Spinal cord (tissue), 10 donors: ENCODE results near the gene PADI3. TPM values are rescaled to one million over a fixed set of nuclear protein-coding genes. Genes with fewer than 3 reads are reported as not detected.
A peak's percentile ranks its signal among the peaks of the same experiment; 100 is the strongest.

Source experiments
- DNase-seq, 6 donors: peaks; one replicate each; pipeline versions ENCODE4 v3.0.0 to v3.0.0-alpha.2; 2013 to 2015; ENCODE audit warnings: low spot score in 6 of 6, low read depth in 4 of 6
- H3K27ac ChIP-seq: one replicate; pipeline ENCODE4 v1.5.1; 2013; ENCODE audit warnings: low read depth, low read length, control low read depth
- H3K27me3 ChIP-seq: one replicate; pipeline ENCODE4 v1.6.1; 2013; ENCODE audit warnings: low read length; ENCODE audit not compliant: control insufficient read depth, insufficient read depth
- H3K36me3 ChIP-seq: one replicate; pipeline ENCODE4 v1.6.1; 2013; ENCODE audit warnings: low read length; ENCODE audit not compliant: control insufficient read depth, insufficient read depth
- H3K4me1 ChIP-seq: one replicate; pipeline ENCODE4 v1.6.1; 2013; ENCODE audit warnings: low read length; ENCODE audit not compliant: control insufficient read depth, insufficient read depth
- H3K4me3 ChIP-seq: one replicate; pipeline ENCODE4 v1.5.1; 2013; ENCODE audit warnings: low read depth, low read length, control low read depth
- H3K9me3 ChIP-seq: one replicate; pipeline ENCODE4 v1.6.1; 2013; ENCODE audit warnings: low read length; ENCODE audit not compliant: control insufficient read depth, insufficient read depth
- WGBS: methylation state at CpG from one replicate; pipeline ENCODE4 v1.1.5; 2013; ENCODE audit warnings: missing lambda C conversion rate; ENCODE audit not compliant: insufficient coverage; 5-methylcytosine and 5-hydroxymethylcytosine counted together
- polyA plus RNA-seq, 2 donors: library from polyadenylated mRNA; unstranded; fragments of 120-200 nt; gene quantifications; one replicate each; pipeline ENCODE4 v1.2.1, GENCODE V29; 2013; ENCODE audit not compliant: insufficient read length in 2 of 2
- total RNA-seq, 2 donors: library from RNA; depleted of rRNA in 1 of 2; stranded (reverse); fragments of 120-200 nt in 1 of 2; fragments of >200 nt in 1 of 2; gene quantifications; one replicate each; pipeline versions ENCODE4 v1.2.3 to v1.2.4, GENCODE V29; 2013 to 2014
- donor health status: healthy.

PADI3 gene
- total and polyA plus RNA-seq, 4 donors: not detected

GRCh38 chr1:17305576-17306095 lies 56.7 kb downstream of the PADI3 start:
- H3K27ac ChIP-seq: no peak overlapping the region
- WGBS: 75% methylated on average over 13 of the region's 14 CpGs

GRCh38 chr1:17306407-17306806 lies 57.5 kb downstream of the PADI3 start:
- Histone ChIP-seq H3K27me3 (no peaks in the 10 kb centered on the region), H3K36me3 (no peaks in the 10 kb centered on the region), H3K9me3 (peaks cover 3% of the 10 kb centered on the region), H3K4me3 (no peak overlapping the region), H3K4me1 (peaks cover 9% of the 10 kb centered on the region), H3K27ac (no peak overlapping the region)
- DNase-seq: no peak
- 76% methylated on average over 6 of the region's 6 CpGs for WGBS

More at GRCh38 chr1:17305576-17306095, 56.7 kb downstream of the PADI3 start:
- no peaks in the 10 kb centered on the region for H3K36me3 ChIP-seq
- no peaks in the 10 kb centered on the region for H3K27me3 ChIP-seq
- DNase-seq: no peak
- peaks cover 9% of the 10 kb centered on the region for H3K4me1 ChIP-seq
- H3K9me3 ChIP-seq: peaks cover 3% of the 10 kb centered on the region
- no peak overlapping the region for H3K4me3 ChIP-seq

DNA sequence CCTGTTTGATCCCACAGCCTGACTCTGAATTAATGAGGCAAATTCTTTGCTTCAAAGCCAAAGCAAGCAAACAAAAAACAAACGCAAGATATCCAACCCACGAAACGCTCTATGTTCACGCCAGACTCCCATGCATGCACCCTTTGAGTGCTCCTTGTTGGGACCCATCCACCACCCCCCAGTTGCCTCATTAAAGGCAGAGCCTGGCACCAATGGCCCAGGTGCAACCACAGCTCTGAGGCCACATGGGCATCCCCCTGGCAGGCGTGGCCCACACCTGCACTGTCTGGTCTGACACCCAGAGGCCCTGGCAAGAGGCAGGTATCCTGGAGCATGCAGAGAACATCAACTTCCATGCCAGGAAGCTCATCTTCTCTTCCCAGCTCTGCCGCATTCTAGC lies 58.0 kb downstream of the PADI3 start:
- DNase-seq: no peak
- Histone ChIP-seq H3K36me3 (no peaks in the 10 kb centered on the region), H3K4me1 (peaks cover 9% of the 10 kb centered on the region), H3K9me3 (no peaks in the 10 kb centered on the region), H3K4me3 (no peak overlapping the region), H3K27ac (no peak overlapping the region), H3K27me3 (no peaks in the 10 kb centered on the region)
- WGBS: 45% methylated on average over 5 of the region's 6 CpGs

DNA sequence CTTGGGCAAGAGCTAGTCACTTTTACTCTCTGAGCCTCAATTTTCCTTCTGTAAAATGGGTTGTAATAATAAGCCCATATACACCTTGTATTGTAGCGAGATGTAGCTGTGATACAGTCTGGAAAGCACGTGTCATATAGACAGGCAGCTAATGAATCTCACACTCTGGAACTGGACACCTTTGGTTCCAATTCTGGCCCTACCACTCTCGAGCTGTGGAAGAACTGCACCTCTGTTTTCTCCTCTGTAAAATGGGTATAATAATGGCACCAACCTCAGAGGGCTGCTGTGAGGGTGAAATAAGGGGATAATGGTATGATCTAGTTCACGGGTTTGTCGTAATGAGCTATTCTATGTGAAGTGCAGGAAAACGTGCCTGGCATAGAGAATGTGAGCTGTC lies 58.4 kb downstream of the PADI3 start:
- H3K4me3 ChIP-seq: no peak overlapping the region
- H3K36me3 ChIP-seq: no peaks in the 10 kb centered on the region
- no peak for DNase-seq
- no peaks in the 10 kb centered on the region for H3K27me3 ChIP-seq
- no peak overlapping the region for H3K27ac ChIP-seq
- WGBS: 89% methylated on average over 5 of the region's 6 CpGs
- no peaks in the 10 kb centered on the region for H3K9me3 ChIP-seq
- H3K4me1 ChIP-seq: peaks cover 9% of the 10 kb centered on the region

DNA sequence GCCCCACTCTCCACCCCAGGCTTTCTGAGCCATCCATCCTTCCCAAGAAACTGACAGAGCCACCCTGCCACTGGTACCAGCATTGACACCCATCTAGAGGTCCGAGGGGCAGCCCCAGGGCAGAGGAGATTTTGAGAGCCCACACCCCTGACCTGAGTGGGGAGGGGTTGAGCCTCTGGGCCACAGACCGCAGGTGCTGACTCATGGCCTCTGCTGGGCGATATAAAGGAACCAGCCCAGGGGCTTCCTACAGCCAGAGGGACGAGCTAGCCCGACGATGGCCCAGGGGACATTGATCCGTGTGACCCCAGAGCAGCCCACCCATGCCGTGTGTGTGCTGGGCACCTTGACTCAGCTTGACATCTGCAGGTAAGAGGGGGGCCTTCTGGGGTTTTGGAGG lies 59.0 kb downstream of the PADI3 start, which contains the start of gene PADI4:
Gene PADI4 (plus strand): TSS at position 252 of the 400 bp plus-strand sequence. CDS start 26 bp downstream, at position 278.
- no peak for DNase-seq
- H3K9me3 ChIP-seq: no peaks in the 10 kb centered on the region
- no peaks in the 10 kb centered on the region for H3K27me3 ChIP-seq
- no peak within 1 kb of the TSS for H3K27ac ChIP-seq
- WGBS: 71% methylated on average over 8 of the region's 8 CpGs
- H3K4me3 ChIP-seq: no peak within 1 kb of the TSS
- H3K4me1 ChIP-seq: peaks cover 9% of the 10 kb centered on the region
- H3K36me3 ChIP-seq: no peaks in the 10 kb centered on the region

GRCh38 chr1:17308593-17308992 lies 59.7 kb downstream of the PADI3 start:
- H3K9me3 ChIP-seq: no peaks in the 10 kb centered on the region
- DNase-seq: no peak
- no peaks in the 10 kb centered on the region for H3K27me3 ChIP-seq
- no peak overlapping the region for H3K4me3 ChIP-seq
- 59% methylated on average over 6 of the region's 6 CpGs for WGBS
- no peak overlapping the region for H3K27ac ChIP-seq
- no peaks in the 10 kb centered on the region for H3K36me3 ChIP-seq
- peaks cover 9% of the 10 kb centered on the region for H3K4me1 ChIP-seq

DNA sequence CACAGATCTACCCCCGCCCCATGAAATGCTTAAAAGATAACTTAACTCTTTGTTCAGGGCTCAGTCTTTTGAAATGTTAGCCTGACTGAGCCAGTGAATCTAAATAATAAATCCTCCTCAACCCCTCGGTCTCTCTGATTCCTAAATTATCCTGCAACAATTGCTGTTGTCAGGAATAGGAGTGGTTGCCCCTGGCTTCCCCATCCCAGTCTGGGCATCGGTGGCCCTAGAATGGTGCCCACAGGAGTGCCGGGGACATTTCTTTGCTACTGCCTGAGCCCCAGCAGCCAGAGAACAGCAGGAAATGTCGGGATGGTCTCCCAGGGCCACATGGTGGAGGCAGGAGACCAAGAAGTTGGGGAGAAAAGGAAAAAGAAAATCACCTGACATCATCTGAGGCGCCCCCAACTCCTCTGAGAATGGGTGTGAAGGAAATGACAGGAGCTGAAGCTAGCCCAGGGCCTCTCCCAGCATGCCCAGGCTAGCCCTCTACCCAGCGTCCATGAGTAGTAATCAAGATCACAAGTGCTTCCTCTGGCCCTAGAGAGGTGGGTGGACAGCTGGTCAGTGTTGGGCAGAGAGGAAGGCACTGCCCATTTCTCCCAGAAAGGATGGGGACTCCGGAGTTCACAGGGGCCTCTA lies 60.6 kb downstream of the PADI3 start:
- 43% methylated on average over 6 of the region's 8 CpGs for WGBS
- H3K4me1 ChIP-seq: peaks cover 9% of the 10 kb centered on the region
- DNase-seq: peak in 1 of 6 donors; percentile 20
- no peaks in the 10 kb centered on the region for H3K27me3 ChIP-seq
- H3K9me3 ChIP-seq: no peaks in the 10 kb centered on the region
- H3K36me3 ChIP-seq: no peaks in the 10 kb centered on the region
- no peak overlapping the region for H3K27ac ChIP-seq
- no peak overlapping the region for H3K4me3 ChIP-seq

DNA sequence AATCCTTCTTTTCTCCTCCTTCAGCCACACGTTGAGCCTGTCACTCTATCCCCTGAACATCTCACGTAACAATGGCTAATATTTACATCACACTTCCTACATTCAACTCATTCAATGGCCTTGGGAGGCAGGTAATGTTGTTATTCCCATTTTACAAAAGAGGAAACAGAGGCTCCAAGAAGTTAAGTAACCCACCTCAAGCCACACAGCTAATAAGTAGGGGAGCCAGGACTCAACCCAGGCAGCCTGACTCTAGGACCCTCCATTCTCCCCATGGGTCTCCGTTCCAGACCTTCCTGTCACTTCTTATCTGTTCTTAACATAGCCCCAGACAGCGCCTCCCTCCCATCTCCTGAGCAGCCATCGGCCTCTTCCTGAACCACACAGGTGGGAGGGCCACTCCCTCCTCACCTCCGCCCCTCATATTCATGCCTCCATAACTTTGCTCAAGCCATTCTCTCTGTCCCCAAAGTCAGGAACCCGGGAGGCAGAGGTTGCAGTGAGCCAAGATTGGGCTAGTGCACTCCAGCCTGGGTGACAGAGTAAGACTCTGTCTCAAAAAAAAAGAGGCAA lies 61.3 kb downstream of the PADI3 start:
- Histone ChIP-seq H3K4me1 (peaks cover 9% of the 10 kb centered on the region), H3K9me3 (no peaks in the 10 kb centered on the region), H3K36me3 (no peaks in the 10 kb centered on the region), H3K27ac (no peak overlapping the region), H3K4me3 (no peak overlapping the region), H3K27me3 (no peaks in the 10 kb centered on the region)
- no peak for DNase-seq
- WGBS: 57% methylated on average over 4 of the region's 7 CpGs

DNA sequence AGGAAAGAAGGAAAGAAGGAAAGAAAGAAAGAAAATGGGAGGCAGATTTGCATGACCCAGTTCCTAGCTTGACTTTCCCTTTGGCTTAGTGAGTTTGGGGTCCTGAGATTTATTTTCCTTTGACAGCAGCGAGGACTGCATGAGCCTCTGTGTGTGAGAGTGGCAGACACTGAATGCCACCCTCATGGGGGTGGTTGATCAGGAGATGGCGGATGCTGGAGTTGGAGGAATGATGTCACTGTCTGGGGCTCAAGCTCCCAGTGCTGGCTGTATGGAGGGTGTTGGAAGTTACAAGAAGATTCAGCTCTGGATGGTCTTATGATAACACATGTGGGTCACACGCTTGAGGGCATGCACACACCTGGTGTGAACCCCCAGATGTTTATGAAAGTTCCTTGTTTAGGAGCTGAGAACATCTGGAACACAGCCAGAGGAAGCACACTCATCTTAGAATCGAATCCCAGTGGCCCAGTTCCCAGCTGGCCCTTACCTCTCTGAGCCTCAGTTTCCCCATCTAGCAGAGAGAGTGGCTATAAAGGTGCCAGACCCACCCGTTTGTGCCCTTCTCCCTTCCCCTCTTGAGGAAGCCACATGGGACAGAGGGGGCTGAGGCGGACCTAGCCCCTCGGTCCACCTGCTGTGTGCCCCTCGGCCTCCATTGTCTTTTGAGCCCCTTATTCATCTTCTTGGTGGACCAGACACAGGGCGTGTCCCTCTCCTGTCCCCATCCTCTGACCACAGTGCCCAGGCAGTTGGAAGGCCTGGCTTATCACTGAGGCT lies 64.8 kb downstream of the PADI3 start:
- Histone ChIP-seq H3K27ac (no peak overlapping the region), H3K4me1 (peaks cover 6% of the 10 kb centered on the region), H3K9me3 (no peaks in the 10 kb centered on the region), H3K4me3 (no peak overlapping the region), H3K36me3 (no peaks in the 10 kb centered on the region), H3K27me3 (no peaks in the 10 kb centered on the region)
- DNase-seq: no peak
- 79% methylated on average over 7 of the region's 9 CpGs for WGBS
